Esophagus squamous epithelium (tissue), 4 donors: Measurements from ENCODE around the gene SNX8.

ENCODE experiments used
- POLR2A ChIP-seq, 4 donors: fragments of 450-650 bp; IDR thresholded peaks; one replicate each; pipeline ENCODE4 v1.6.1; 2017; ENCODE audit warnings: antibody characterized with exemption in 4 of 4, mild to moderate bottlenecking in 4 of 4, moderate library complexity in 3 of 4
- TF ChIP-seq, protein P1 (sequence below), 6 experiments: fragments of 450-650 bp in 4 of 6; fragments of 200-600 bp in 2 of 6; sonication (generic) in 2 of 6; IDR thresholded peaks; one replicate each; pipeline ENCODE4 v1.5.1; 2016 to 2019; ENCODE audit warnings: antibody characterized with exemption in 6 of 6, mild to moderate bottlenecking in 4 of 6, moderate library complexity in 4 of 6

DNA sequence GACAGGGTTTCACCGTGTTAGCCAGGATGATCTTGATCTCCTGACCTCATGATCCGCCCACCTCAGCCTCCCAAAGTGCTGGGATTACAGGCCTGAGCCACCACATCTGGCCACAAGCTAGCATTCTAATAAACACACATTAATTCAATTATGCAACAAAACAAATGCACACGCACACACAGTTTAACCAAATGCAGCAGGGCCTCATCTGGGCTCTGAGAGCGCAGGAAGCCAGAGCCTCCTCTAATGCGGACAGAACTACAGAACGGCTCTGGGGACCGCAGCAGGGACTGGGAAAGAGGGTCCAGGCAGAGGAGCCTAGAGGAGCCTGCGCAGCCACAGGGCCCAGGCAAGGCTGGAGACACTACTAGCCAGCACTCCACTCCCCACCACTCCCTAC lies 85.3 kb downstream of the SNX8 start:
- TF ChIP-seq, protein P1, sequence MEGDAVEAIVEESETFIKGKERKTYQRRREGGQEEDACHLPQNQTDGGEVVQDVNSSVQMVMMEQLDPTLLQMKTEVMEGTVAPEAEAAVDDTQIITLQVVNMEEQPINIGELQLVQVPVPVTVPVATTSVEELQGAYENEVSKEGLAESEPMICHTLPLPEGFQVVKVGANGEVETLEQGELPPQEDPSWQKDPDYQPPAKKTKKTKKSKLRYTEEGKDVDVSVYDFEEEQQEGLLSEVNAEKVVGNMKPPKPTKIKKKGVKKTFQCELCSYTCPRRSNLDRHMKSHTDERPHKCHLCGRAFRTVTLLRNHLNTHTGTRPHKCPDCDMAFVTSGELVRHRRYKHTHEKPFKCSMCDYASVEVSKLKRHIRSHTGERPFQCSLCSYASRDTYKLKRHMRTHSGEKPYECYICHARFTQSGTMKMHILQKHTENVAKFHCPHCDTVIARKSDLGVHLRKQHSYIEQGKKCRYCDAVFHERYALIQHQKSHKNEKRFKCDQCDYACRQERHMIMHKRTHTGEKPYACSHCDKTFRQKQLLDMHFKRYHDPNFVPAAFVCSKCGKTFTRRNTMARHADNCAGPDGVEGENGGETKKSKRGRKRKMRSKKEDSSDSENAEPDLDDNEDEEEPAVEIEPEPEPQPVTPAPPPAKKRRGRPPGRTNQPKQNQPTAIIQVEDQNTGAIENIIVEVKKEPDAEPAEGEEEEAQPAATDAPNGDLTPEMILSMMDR (IDR thresholded peaks at IDR 0.05): no peak
- TF ChIP-seq POLR2A (IDR thresholded peaks at IDR 0.05): no peak
